ENCODE measurements around the gene HEBP1. TPM values are rescaled to one million over a fixed set of nuclear protein-coding genes. Genes with fewer than 3 reads are reported as not detected.

HEBP1 gene
- total and polyA plus RNA-seq, 4 donors = 27.7 to 70.0 (median 50.3) TPM

- Histone ChIP-seq H3K9ac (ENCODE audit: low read depth in 1 of 2, low read length in 2 of 2) (no peak overlapping the region), H3K27ac (ENCODE audit: low read depth in 1 of 2, low read length in 2 of 2) (no peak overlapping the region), H3K36me3 (ENCODE audit: control insufficient read depth in 4 of 4, insufficient read depth in 3 of 4, low read depth in 1 of 4, low read length in 3 of 4) (no peaks in the 10 kb centered on the region), H3K9me3 (ENCODE audit: control insufficient read depth in 4 of 4, low read length in 3 of 4) (no peaks in the 10 kb centered on the region), H3K27me3 (ENCODE audit: control insufficient read depth in 4 of 4, insufficient read depth in 4 of 4, low read length in 3 of 4) (no peaks in the 10 kb centered on the region), H3K4me1 (ENCODE audit: control insufficient read depth in 4 of 4, insufficient read depth in 4 of 4, low read length in 3 of 4) (peaks cover 5 to 34% (median 29%) of the 10 kb centered on the region in 4 donors), H3K4me3 (ENCODE audit: low read depth in 1 of 3, low read length in 3 of 3) (no peak overlapping the region)
- DNase-seq (ENCODE audit: low spot score) = no peak
- WGBS = 93% methylated on average over 7 of the region's 7 CpGs
- TF ChIP-seq FOXA1 (IDR thresholded peaks at IDR 0.05) (no peak), SP1 (IDR thresholded peaks at IDR 0.05) (no peak), RXRA (IDR thresholded peaks at IDR 0.05) (no peak), NR2F2 (IDR thresholded peaks at IDR 0.05) (no peak), HNF4A (conservative IDR thresholded peaks at IDR 0.05) (no peak), JUND (IDR thresholded peaks at IDR 0.05) (no peak), HNF4G (IDR thresholded peaks at IDR 0.05) (no peak), TAF1 (conservative IDR thresholded peaks at IDR 0.05) (no peak), MAX (IDR thresholded peaks at IDR 0.05) (no peak), RAD21 (IDR thresholded peaks at IDR 0.05) (no peak), ATF3 (IDR thresholded peaks at IDR 0.05) (no peak), EGR1 (IDR thresholded peaks at IDR 0.05; ENCODE audit: low read depth in 2 of 2) (no peak), YY1 (IDR thresholded peaks at IDR 0.05) (no peak), REST (IDR thresholded peaks at IDR 0.05) (no peak), FOXA2 (IDR thresholded peaks at IDR 0.05) (no peak), CTCF (IDR thresholded peaks at IDR 0.05; ENCODE audit: low read depth, low read length, missing input control) (no peak), GABPA (IDR thresholded peaks at IDR 0.05 in 1 of 2, conservative IDR thresholded peaks at IDR 0.05 in 1 of 2) (no peak), ZBTB33 (IDR thresholded peaks at IDR 0.05) (no peak)
These were observed 7.6 kb upstream of the HEBP1 start for GRCh38 chr12:13007496-13008233.
